GM21723 (cell line): Measurements from ENCODE around the gene PRM3.

Experiments
- ATAC-seq: cut with Tn5 transposase; IDR thresholded peaks from one replicate; pipeline ENCODE4 v1.9.1; 2021; ENCODE audit warnings: mild to moderate bottlenecking, moderate library complexity; ENCODE audit not compliant: unreplicated experiment

Gene PRM3

GRCh38 chr16:11248133-11248532, 25.3 kb downstream of the PRM3 start:
- ATAC-seq: no peak

GRCh38 chr16:11245988-11246387, 27.4 kb downstream of the PRM3 start:
- no peak for ATAC-seq

GRCh38 chr16:11245222-11245737, 28.1 kb downstream of the PRM3 start:
- ATAC-seq: no peak

- ATAC-seq: no peak
Observed at GRCh38 chr16:11242658-11243057, 30.8 kb downstream of the PRM3 start.

GRCh38 chr16:11241480-11242204, 31.8 kb downstream of the PRM3 start:
- no peak for ATAC-seq

GRCh38 chr16:11240636-11241473, 32.6 kb downstream of the PRM3 start:
- no peak for ATAC-seq

- no peak for ATAC-seq
Observed at GRCh38 chr16:11239644-11240632, 33.5 kb downstream of the PRM3 start.

- ATAC-seq: no peak
Observed at GRCh38 chr16:11238272-11239202, 34.9 kb downstream of the PRM3 start.

- ATAC-seq: no peak
Observed at GRCh38 chr16:11236461-11237254, 36.8 kb downstream of the PRM3 start.

- no peak for ATAC-seq
Observed at GRCh38 chr16:11235703-11235991, 37.8 kb downstream of the PRM3 start.

- no peak for ATAC-seq
Observed at GRCh38 chr16:11234884-11235702, 38.3 kb downstream of the PRM3 start.

- no peak for ATAC-seq
Observed at GRCh38 chr16:11233727-11234376, 39.6 kb downstream of the PRM3 start.

- peak; percentile 76 for ATAC-seq
Observed at GRCh38 chr16:11232852-11233726, 40.3 kb downstream of the PRM3 start.

GRCh38 chr16:11232302-11232851, 41.1 kb downstream of the PRM3 start:
- ATAC-seq: no peak

- ATAC-seq: no peak
Observed at GRCh38 chr16:11231367-11231970, 42.0 kb downstream of the PRM3 start.

GRCh38 chr16:11229906-11230305, 43.5 kb downstream of the PRM3 start:
- no peak for ATAC-seq
